Neural progenitor cell (in vitro differentiated cells): ENCODE results near the gene EIF2AK3. TPM values are rescaled to one million over a fixed set of nuclear protein-coding genes. Genes with fewer than 3 reads are reported as not detected.

Experiments
- DNase-seq: peaks from one replicate; pipeline ENCODE4 v3.0.0-alpha.2; 2016; ENCODE audit warnings: low spot score
- H2AFZ ChIP-seq: fragments of 200-600 bp; sonication (generic); replicated peaks from 2 replicates; pipeline ENCODE4 v1.6.1; 2016; ENCODE audit warnings: antibody characterized with exemption
- H3F3A ChIP-seq: fragments of 200-600 bp; sonication (generic); 2 replicates; pipeline ENCODE4 v1.6.1; 2016; ENCODE audit warnings: antibody characterized with exemption, low read depth
- H3K27ac ChIP-seq: fragments of 200-600 bp; sonication (generic); 2 replicates; pipeline ENCODE4 v1.5.1; 2016; ENCODE audit warnings: mild to moderate bottlenecking
- H3K27me3 ChIP-seq: fragments of 200-600 bp; sonication (generic); 2 replicates; pipeline ENCODE4 v1.6.1; 2016; ENCODE audit warnings: mild to moderate bottlenecking, moderate library complexity
- H3K36me3 ChIP-seq: fragments of 200-600 bp; sonication (generic); 2 replicates; pipeline ENCODE4 v1.5.1; 2016
- H3K4me1 ChIP-seq: fragments of 200-600 bp; sonication (generic); 2 replicates; pipeline ENCODE4 v1.6.1; 2016; ENCODE audit warnings: mixed run types
- H3K4me2 ChIP-seq: fragments of 200-600 bp; sonication (generic); 2 replicates; pipeline ENCODE4 v1.6.1; 2016
- H3K4me3 ChIP-seq: fragments of 200-600 bp; sonication (generic); 2 replicates; pipeline ENCODE4 v1.5.1; 2016
- H3K79me2 ChIP-seq: fragments of 200-600 bp; sonication (generic); 2 replicates; pipeline ENCODE4 v1.6.1; 2016; ENCODE audit warnings: low read depth
- H3K9ac ChIP-seq: fragments of 200-600 bp; sonication (generic); 2 replicates; pipeline ENCODE4 v1.6.1; 2016
- H3K9me3 ChIP-seq: fragments of 200-600 bp; sonication (generic); 2 replicates; pipeline ENCODE4 v1.5.1; 2016; ENCODE audit warnings: low read depth
- H4K20me1 ChIP-seq: fragments of 200-600 bp; sonication (generic); 2 replicates; pipeline ENCODE4 v1.6.1; 2016; ENCODE audit warnings: low read depth
- H3K27ac Mint-ChIP-seq: 3 replicates; pipeline ENCODE4 v1.8.0; 2021; ENCODE audit warnings: mixed read lengths
- H3K27me3 Mint-ChIP-seq: 2 replicates; pipeline ENCODE4 v1.8.0; 2022; ENCODE audit warnings: low read depth, mild to moderate bottlenecking, inconsistent platforms, moderate library complexity, mixed read lengths; ENCODE audit not compliant: insufficient read depth
- H3K36me3 Mint-ChIP-seq: 3 replicates; pipeline ENCODE4 v1.8.0; 2021; ENCODE audit warnings: mixed read lengths
- H3K4me1 Mint-ChIP-seq: 3 replicates; pipeline ENCODE4 v1.8.0; 2021; ENCODE audit warnings: mixed read lengths
- H3K4me3 Mint-ChIP-seq: 3 replicates; pipeline ENCODE4 v1.8.0; 2021; ENCODE audit warnings: mild to moderate bottlenecking, moderate library complexity, mixed read lengths
- H3K9me3 Mint-ChIP-seq: 3 replicates; pipeline ENCODE4 v1.8.0; 2020; ENCODE audit warnings: mixed read lengths
- CTCF ChIP-seq: fragments of 200-600 bp; sonication (generic); IDR thresholded peaks from 2 replicates; pipeline ENCODE4 v1.5.1; 2017; ENCODE audit warnings: antibody characterized with exemption, mild to moderate bottlenecking
- EZH2 ChIP-seq: fragments of 200-600 bp; sonication (generic); IDR thresholded peaks from 2 replicates; pipeline ENCODE4 v1.6.1; 2017; ENCODE audit warnings: antibody characterized with exemption, mild to moderate bottlenecking, moderate library complexity
- EZH2phosphoT487 ChIP-seq: fragments of 200-600 bp; sonication (generic); IDR thresholded peaks from 2 replicates; pipeline ENCODE4 v1.6.1; 2017; ENCODE audit warnings: antibody characterized with exemption
- total RNA-seq: library from RNA; depleted of rRNA; stranded (reverse); fragments of >200 nt; gene quantifications from 2 replicates; pipeline ENCODE4 v1.2.3, GENCODE V29; 2015; ENCODE audit warnings: low replicate concordance

Gene EIF2AK3
- total RNA-seq, 1 donor from 2014 or later, result 21.6 TPM

DNA sequence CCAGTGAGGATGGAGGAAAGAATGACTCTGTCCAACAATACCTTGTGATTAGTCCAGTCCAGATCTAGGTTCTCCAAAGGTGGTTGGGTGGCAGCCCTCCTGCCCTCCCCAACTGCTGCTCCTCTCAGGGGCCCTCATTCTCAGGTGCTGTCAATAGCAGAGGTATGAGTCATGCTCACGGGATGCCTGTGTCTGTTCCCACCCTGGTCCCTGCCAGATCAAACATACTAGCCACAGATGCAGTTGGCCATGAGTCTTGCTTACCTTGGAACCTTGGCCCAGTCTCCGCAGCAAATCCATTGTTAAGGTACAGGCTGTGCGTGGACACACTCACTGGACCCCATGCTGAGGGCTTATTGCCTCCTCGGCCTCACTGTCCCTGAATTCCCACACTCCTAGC lies 39.3 kb upstream of the EIF2AK3 start:
- Mint-ChIP-seq H3K9me3 (no peaks in the 10 kb centered on the region), H3K4me3 (no peak overlapping the region), H3K27me3 (peaks cover 3% of the 10 kb centered on the region), H3K4me1 (no peaks in the 10 kb centered on the region), H3K27ac (no peak overlapping the region), H3K36me3 (no peaks in the 10 kb centered on the region)
- Histone ChIP-seq H3K9ac (no peak overlapping the region), H3K9me3 (no peaks in the 10 kb centered on the region), H3K27me3 (no peaks in the 10 kb centered on the region), H2AFZ (no peak overlapping the region), H4K20me1 (no peaks in the 10 kb centered on the region), H3K27ac (no peak overlapping the region), H3K79me2 (no peaks in the 10 kb centered on the region), H3K4me2 (no peak overlapping the region), H3K4me3 (no peak overlapping the region), H3F3A (no peaks in the 10 kb centered on the region), H3K36me3 (no peaks in the 10 kb centered on the region), H3K4me1 (no peaks in the 10 kb centered on the region)
- TF ChIP-seq EZH2 (no peak), EZH2phosphoT487 (no peak), CTCF (no peak)
- DNase-seq, result no peak

- Histone ChIP-seq H3K9ac (no peak overlapping the region), H3K79me2 (no peaks in the 10 kb centered on the region), H3K4me1 (no peaks in the 10 kb centered on the region), H2AFZ (no peak overlapping the region), H4K20me1 (no peaks in the 10 kb centered on the region), H3K36me3 (no peaks in the 10 kb centered on the region), H3F3A (no peaks in the 10 kb centered on the region), H3K9me3 (no peaks in the 10 kb centered on the region), H3K4me2 (no peak overlapping the region), H3K27ac (no peak overlapping the region), H3K4me3 (no peak overlapping the region), H3K27me3 (no peaks in the 10 kb centered on the region)
- Mint-ChIP-seq H3K27me3 (peaks cover 3% of the 10 kb centered on the region), H3K27ac (no peak overlapping the region), H3K4me1 (no peaks in the 10 kb centered on the region), H3K36me3 (no peaks in the 10 kb centered on the region), H3K4me3 (no peak overlapping the region), H3K9me3 (no peaks in the 10 kb centered on the region)
- no peak for TF ChIP-seq CTCF
- TF ChIP-seq EZH2phosphoT487, result no peak
- TF ChIP-seq EZH2, result no peak
- DNase-seq, result no peak
Observed at GRCh38 chr2:88660622-88661021, 33.4 kb upstream of the EIF2AK3 start.

GRCh38 chr2:88659538-88659915 lies 32.3 kb upstream of the EIF2AK3 start:
- no peak overlapping the region for H3K4me3 ChIP-seq
- H3K27ac ChIP-seq, result no peak overlapping the region
- H3K27me3 ChIP-seq, result no peaks in the 10 kb centered on the region
- no peaks in the 10 kb centered on the region for H3F3A ChIP-seq
- no peaks in the 10 kb centered on the region for H4K20me1 ChIP-seq
- no peaks in the 10 kb centered on the region for H3K9me3 Mint-ChIP-seq
- H3K36me3 ChIP-seq, result no peaks in the 10 kb centered on the region
- no peak overlapping the region for H3K27ac Mint-ChIP-seq
- no peaks in the 10 kb centered on the region for H3K9me3 ChIP-seq
- peaks cover 3% of the 10 kb centered on the region for H3K27me3 Mint-ChIP-seq
- no peaks in the 10 kb centered on the region for H3K36me3 Mint-ChIP-seq
- no peak overlapping the region for H3K4me2 ChIP-seq
- H2AFZ ChIP-seq, result no peak overlapping the region
- no peak for DNase-seq
- H3K4me1 ChIP-seq, result no peaks in the 10 kb centered on the region
- H3K79me2 ChIP-seq, result no peaks in the 10 kb centered on the region
- H3K4me1 Mint-ChIP-seq, result no peaks in the 10 kb centered on the region
- TF ChIP-seq EZH2 (no peak), CTCF (no peak), EZH2phosphoT487 (no peak)
- no peak overlapping the region for H3K9ac ChIP-seq
- no peak overlapping the region for H3K4me3 Mint-ChIP-seq
